Activated naive CD8-positive, alpha-beta T cell treated with anti-CD3 and anti-CD28 coated beads, Interleukin-2, amount 50 U/mL, for 24 hours (primary cell): Measurements from ENCODE around the gene MECR.

Experiments
- ATAC-seq: fragments of 150-1000 bp; cut with Tn5 transposase; one replicate; pipeline ENCODE4 v1.10.0; 2021
- DNase-seq: peaks from one replicate; pipeline ENCODE4 v3.0.0; 2021
- H3K27ac Mint-ChIP-seq: one replicate; pipeline ENCODE4 v1.8.0; 2021; ENCODE audit warnings: mild to moderate bottlenecking, mixed read lengths
- H3K27me3 Mint-ChIP-seq: one replicate; pipeline ENCODE4 v1.8.0; 2021; ENCODE audit warnings: mixed read lengths
- H3K36me3 Mint-ChIP-seq: one replicate; pipeline ENCODE4 v1.8.0; 2021; ENCODE audit warnings: low read depth, mixed read lengths
- H3K4me1 Mint-ChIP-seq: one replicate; pipeline ENCODE4 v1.8.0; 2021; ENCODE audit warnings: mixed read lengths
- H3K4me3 Mint-ChIP-seq: one replicate; pipeline ENCODE4 v1.8.0; 2021; ENCODE audit warnings: mild to moderate bottlenecking, moderate library complexity, mixed read lengths
- H3K9me3 Mint-ChIP-seq: one replicate; pipeline ENCODE4 v1.8.0; 2021; ENCODE audit warnings: mixed read lengths

MECR gene

DNA sequence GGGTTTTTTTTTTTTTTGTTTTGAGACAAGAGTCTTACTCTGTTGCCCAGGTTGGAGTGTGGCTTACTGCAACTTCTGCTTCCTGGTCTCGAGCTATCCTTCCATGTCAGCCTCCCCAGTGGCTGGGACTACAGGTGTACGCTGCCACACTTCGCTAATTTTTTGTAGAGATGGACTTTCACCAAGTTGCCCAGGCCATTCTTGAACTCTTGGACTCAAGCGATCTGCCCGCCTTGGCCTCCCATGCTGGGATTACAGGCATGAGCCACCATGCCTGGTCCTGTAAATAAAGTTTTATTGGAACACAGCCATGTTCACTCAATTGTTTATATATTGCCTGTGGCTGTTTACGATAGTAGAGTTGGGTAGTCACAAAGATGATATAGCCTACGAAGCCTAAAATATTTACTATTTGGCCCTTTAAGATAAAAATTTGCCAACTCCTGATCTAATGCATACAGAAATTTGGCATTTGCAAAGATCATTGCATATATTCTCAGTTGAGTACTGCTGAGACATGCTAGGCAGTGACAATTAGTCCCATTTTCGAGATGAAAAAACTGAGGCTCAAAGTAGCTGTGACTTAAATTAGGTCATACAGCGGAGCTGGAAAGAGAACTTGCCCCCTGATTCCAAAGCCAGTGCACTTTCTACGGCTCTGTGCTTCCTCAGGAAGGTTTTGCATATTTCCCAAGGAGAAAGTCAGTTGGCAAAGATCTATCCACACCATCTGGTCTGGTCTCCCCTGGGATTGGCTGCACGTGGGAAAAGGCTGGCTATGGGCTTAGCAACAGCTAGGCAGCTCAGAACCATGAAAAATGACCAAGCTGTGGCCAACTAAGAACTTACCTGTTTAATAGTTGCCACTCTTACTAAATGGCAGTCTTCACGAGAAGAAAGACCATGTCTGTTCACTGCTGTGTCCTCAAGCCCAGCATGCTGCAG is 19.4 kb downstream of the MECR start:
- no peak overlapping the region for H3K4me3 Mint-ChIP-seq
- DNase-seq, result no peak
- no peaks in the 10 kb centered on the region for H3K9me3 Mint-ChIP-seq
- H3K36me3 Mint-ChIP-seq, result peaks cover 30% of the 10 kb centered on the region
- no peaks in the 10 kb centered on the region for H3K4me1 Mint-ChIP-seq
- peak overlapping the region; percentile 25 for H3K27ac Mint-ChIP-seq
- ATAC-seq, result no peak
- H3K27me3 Mint-ChIP-seq, result no peaks in the 10 kb centered on the region

DNA sequence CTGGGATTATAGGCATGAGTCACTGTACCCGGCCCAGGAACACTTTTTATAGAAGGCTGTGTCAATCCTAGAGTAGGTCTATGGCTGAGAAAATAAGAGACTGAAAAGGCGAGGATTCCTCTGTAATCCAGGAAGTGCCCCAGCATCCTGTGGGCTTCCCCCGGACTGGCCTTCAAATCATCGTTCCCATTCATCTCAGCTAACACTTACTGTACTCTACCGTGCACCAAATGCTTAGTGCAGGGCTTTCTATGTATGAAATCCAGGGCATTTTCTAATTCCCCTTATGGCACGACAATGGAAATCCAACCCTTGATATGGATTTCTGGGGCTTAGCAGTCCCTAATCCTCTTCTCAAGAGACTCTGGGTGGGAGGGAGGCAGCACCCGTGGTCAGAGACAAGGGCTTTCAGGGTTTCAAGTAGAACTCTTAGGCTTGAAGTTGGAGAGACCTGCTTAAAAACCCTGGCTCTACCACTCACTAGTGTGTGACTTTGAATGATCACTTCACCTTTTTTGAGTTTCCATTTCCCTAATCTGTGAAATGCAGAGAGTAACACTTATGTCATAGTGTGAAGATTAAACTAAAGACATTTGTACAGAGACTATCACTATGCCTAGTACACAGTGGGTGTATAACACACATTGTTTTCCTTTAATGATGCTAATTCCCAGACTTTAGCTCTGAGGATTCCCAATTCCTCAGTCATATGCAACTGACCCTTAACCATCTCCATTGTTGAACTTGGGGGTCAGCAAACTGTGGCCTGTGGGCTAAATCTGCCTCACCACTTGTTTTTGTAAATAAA is 20.3 kb downstream of the MECR start:
- Mint-ChIP-seq H3K36me3 (peaks cover 32% of the 10 kb centered on the region), H3K27me3 (no peaks in the 10 kb centered on the region), H3K9me3 (no peaks in the 10 kb centered on the region), H3K27ac (peak overlapping the region; percentile 25), H3K4me3 (no peak overlapping the region), H3K4me1 (no peaks in the 10 kb centered on the region)
- DNase-seq (no peak), ATAC-seq (no peak)

DNA sequence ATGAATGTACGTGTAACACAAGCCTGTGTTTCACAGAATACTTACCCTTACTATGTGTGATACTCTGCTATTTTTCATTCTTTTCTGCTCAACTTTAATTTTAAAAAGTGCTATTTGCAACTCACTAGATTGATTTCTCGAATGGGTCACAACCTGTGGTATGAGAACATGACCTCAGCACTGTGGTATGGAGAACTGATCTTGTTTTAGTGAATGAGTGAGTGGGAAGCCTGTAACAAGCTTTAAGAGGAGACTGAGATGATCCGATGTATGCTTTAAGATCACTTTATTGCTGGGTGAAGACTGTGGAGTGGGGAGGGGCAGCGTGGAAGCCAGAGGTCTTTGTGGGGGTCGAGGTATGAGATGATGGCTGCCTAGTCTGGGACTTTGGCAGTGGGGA is 21.6 kb downstream of the MECR start:
- ATAC-seq (no peak), DNase-seq (no peak)
- peaks cover 25% of the 10 kb centered on the region for H3K36me3 Mint-ChIP-seq
- H3K4me1 Mint-ChIP-seq, result no peaks in the 10 kb centered on the region
- H3K27ac Mint-ChIP-seq, result peak overlapping the region; percentile 2
- no peak overlapping the region for H3K4me3 Mint-ChIP-seq
- H3K9me3 Mint-ChIP-seq, result no peaks in the 10 kb centered on the region
- H3K27me3 Mint-ChIP-seq, result no peaks in the 10 kb centered on the region

DNA sequence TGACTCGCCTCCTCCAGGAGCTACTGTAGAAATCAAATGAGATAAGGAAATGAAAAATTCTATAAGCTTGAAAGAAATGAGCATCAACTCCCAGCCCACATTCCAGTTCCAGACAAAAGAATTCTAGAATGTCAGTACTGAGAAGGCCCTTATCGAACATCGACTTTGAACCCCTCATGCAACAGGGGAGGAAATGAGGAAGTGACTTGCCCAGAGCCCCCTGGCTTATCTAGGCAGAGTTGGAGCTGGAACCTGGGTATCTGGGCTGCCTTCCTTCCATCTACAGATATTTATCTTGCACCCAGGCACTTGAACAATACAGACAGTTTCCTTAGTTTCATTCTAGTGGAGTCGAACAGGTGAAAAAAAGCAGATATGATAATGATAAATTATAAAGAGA is 22.3 kb downstream of the MECR start:
- Mint-ChIP-seq H3K9me3 (no peaks in the 10 kb centered on the region), H3K27me3 (no peaks in the 10 kb centered on the region), H3K36me3 (peaks cover 22% of the 10 kb centered on the region), H3K4me3 (no peak overlapping the region), H3K4me1 (no peaks in the 10 kb centered on the region), H3K27ac (no peak overlapping the region)
- DNase-seq, result no peak
- no peak for ATAC-seq

DNA sequence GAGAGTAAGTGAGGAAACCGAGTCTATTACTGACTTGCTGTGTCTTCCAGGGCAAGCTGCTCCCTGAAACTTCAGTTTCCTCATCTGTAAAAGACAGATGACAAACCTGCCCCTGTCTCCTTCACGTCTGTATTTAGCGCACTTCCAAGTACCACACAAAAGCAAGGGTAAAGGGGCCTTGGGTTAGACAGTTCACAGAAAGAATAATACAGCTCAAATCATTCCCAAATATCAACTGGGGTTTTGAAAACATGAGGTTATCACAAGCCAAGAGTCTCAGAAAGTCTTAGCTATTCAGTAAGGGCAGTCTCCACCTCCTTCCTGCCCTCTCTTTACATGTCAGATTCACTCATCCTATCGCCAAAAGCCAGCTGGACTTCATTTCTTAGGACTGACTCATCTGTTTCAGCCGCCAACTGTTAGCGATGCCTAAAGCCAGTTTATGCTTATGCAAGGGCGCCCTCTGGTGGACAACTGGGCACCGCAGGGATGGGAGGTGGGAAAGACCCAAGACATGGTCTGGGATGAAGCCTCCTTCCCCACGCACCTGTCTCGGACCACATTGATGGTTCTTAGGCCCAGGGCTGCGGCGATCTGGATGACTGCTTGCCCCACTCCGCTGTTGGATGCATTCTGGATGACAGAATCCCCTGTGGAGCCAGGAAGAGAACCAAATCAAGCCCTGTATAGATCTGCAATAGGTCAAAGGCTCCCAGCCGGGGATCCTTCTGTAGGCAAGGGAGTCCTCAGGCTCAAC is 28.0 kb downstream of the MECR start:
- Mint-ChIP-seq H3K27ac (no peak overlapping the region), H3K4me1 (peaks cover 17% of the 10 kb centered on the region), H3K9me3 (no peaks in the 10 kb centered on the region), H3K36me3 (peaks cover 23% of the 10 kb centered on the region), H3K4me3 (no peak overlapping the region), H3K27me3 (no peaks in the 10 kb centered on the region)
- DNase-seq (peak; percentile 96), ATAC-seq (peak; percentile 91)

DNA sequence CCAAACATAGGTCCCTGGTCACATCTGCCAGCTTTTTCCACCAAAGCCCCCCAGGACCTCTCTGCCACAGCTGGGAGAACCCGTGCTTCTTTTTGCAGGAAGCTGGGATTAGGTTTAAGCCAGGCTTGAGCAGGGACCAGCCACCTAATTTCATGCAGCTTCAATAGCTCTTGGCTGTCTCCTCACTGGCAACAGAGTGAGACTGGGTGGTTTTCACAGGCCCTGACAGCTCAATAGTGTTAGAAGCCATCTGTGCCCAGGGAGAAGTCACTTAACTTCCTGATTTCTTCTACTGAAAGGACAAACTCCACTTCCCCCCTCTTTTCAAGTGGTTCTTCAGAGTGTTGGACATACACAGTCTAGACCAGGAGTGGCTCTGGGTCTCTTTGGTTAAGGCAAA is 28.7 kb downstream of the MECR start:
- Mint-ChIP-seq H3K36me3 (peaks cover 25% of the 10 kb centered on the region), H3K27ac (no peak overlapping the region), H3K27me3 (no peaks in the 10 kb centered on the region)

DNA sequence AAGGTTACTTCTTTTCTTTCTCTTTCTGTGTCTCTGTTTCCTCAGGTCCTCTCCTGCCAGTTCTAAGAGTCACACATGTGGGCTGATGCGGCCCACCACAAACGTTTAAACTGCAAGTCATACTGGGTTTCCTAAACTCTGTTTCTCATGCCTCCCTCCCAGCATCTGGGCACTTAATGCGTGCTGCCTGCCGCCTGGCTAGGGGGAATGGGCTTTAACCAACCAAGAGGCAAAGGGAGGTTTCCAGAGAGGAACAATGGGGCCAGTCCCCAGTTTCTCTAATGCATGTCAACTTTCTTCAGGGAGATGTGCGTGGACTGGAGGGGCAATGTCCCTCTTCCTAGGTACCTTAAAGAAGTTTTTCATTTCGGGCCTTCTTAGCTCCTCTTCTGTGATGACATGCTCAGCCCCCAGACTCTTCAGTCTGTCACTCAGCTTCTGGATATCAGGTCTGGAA is 29.1 kb downstream of the MECR start:
- H3K27ac Mint-ChIP-seq, result peak overlapping the region; percentile 45
- DNase-seq (no peak), ATAC-seq (peak; percentile 16)
- no peaks in the 10 kb centered on the region for H3K9me3 Mint-ChIP-seq
- H3K36me3 Mint-ChIP-seq, result peaks cover 26% of the 10 kb centered on the region
- no peaks in the 10 kb centered on the region for H3K27me3 Mint-ChIP-seq
- no peak overlapping the region for H3K4me3 Mint-ChIP-seq
- H3K4me1 Mint-ChIP-seq, result peaks cover 17% of the 10 kb centered on the region

More for the DNA sequence above, 28.7 kb downstream of the MECR start:
- H3K9me3 Mint-ChIP-seq, result no peaks in the 10 kb centered on the region
- H3K4me1 Mint-ChIP-seq, result peaks cover 17% of the 10 kb centered on the region
- no peak for DNase-seq
- H3K4me3 Mint-ChIP-seq, result no peak overlapping the region
- ATAC-seq, result no peak

DNA sequence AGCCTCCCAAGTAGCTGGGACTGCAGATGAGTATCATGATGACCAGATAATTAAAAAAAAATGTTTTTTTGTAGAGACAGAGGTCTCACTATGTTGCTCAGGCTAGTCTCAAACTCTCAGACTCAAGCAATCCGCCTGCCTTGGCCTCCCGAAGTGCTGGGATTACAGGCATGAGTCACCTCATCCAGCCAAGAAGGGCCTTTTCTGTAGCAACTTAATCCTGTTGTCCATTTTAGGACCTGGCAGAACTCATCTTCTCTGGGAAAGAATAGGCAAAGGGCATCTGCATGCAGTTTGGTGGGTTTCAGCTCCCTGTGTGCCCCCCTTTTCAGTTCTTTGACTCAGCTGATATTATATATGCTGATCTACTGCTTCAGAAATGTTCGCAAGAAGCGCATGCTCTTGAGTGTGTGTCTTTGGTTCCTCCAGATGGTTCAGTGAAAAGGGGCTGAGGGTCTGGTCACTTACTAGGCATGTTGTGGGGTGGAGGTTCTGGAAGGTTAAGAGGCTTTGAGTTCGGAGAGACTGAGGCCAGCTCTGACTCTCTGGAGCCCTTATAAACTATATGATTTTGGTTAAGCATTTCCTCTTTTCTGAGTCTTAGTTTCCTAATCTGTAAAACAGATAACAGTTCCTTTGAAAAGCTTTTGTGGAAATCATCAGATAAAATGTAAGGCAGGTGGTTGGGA is 29.7 kb downstream of the MECR start:
- Mint-ChIP-seq H3K4me1 (peaks cover 17% of the 10 kb centered on the region), H3K27ac (peak overlapping the region; percentile 45), H3K27me3 (no peaks in the 10 kb centered on the region), H3K36me3 (peaks cover 26% of the 10 kb centered on the region), H3K9me3 (no peaks in the 10 kb centered on the region), H3K4me3 (no peak overlapping the region)
- no peak for DNase-seq
- ATAC-seq, result no peak

DNA sequence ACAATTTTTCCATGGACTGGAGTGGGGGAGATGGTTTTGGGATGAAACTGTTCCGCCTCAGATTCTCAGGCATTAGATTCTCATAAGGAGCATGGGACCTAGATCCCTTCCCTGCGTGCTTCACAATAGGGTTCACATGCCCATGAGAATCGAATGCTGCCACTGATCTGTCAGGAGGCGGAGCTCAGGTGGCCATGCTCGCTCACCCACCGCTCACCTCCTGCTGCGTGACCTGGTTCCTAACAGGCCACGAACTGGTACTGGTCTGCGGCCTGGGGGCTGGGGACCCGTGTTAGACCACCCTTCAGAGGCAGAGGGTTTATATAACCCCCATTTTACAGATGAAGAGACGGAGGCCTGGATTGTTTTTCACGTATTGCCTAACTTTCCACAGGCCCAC is 32.7 kb downstream of the MECR start:
- H3K27ac Mint-ChIP-seq, result no peak overlapping the region
- no peak for ATAC-seq
- H3K4me1 Mint-ChIP-seq, result peaks cover 17% of the 10 kb centered on the region
- peaks cover 31% of the 10 kb centered on the region for H3K36me3 Mint-ChIP-seq
- H3K27me3 Mint-ChIP-seq, result no peaks in the 10 kb centered on the region
- H3K9me3 Mint-ChIP-seq, result no peaks in the 10 kb centered on the region
- H3K4me3 Mint-ChIP-seq, result no peak overlapping the region
- no peak for DNase-seq

DNA sequence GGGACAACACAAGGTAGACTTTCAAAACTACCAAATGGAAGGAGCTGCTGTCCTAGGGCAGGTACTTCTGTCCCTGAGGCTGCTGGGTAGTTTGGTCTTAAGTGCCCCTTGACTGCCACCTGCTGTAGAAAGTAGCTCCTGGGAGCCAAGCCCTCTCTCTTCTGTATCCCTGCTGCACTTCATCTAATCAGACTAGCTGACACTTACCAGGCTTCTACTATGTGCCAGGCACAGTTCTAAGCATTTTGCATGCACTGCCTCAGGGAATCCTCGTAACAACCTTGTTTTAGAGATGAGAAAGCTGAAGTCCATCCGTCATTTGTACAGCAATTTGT is 33.2 kb downstream of the MECR start:
- H3K9me3 Mint-ChIP-seq, result no peaks in the 10 kb centered on the region
- no peak overlapping the region for H3K27ac Mint-ChIP-seq
- ATAC-seq, result peak; percentile 53
- H3K4me1 Mint-ChIP-seq, result peaks cover 14% of the 10 kb centered on the region
- peaks cover 29% of the 10 kb centered on the region for H3K36me3 Mint-ChIP-seq
- DNase-seq, result peak; percentile 14
- no peak overlapping the region for H3K4me3 Mint-ChIP-seq
- H3K27me3 Mint-ChIP-seq, result no peaks in the 10 kb centered on the region

DNA sequence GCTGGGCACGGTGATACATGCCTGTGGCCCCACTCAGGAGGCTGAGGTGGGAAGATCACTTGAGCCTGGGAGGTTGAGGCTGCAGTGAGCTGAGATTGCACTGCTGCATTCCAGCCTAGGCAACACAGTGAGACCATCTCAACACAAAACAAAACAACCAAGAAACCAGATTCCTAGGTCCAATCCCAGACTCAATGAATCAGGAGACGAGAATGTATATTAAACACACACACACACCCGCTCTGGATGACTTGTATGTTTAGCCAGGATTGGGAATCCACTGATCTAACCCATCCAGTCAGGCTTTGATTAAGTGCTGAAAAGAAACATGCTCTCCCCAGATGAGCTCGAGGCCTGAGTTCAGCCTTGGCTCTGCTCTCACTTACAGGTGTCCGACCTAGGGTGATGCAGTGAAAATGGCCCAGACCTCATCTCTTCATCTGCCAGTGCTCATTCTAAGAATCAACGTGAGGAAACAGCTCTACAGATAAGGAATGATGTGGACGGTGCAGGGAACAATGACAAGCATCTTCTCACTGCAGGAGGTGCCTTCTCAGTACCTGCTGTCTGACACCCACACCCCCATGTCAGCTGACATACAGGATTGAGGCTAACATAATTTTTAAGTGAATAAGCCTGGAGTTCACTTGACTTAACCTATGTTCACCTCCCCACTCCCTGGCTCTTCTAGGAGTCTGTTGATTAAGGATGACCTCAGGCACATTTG is 33.7 kb downstream of the MECR start:
- Mint-ChIP-seq H3K36me3 (peaks cover 27% of the 10 kb centered on the region), H3K4me1 (peaks cover 9% of the 10 kb centered on the region), H3K9me3 (no peaks in the 10 kb centered on the region), H3K4me3 (no peak overlapping the region), H3K27ac (no peak overlapping the region), H3K27me3 (no peaks in the 10 kb centered on the region)
- no peak for ATAC-seq
- DNase-seq, result no peak

DNA sequence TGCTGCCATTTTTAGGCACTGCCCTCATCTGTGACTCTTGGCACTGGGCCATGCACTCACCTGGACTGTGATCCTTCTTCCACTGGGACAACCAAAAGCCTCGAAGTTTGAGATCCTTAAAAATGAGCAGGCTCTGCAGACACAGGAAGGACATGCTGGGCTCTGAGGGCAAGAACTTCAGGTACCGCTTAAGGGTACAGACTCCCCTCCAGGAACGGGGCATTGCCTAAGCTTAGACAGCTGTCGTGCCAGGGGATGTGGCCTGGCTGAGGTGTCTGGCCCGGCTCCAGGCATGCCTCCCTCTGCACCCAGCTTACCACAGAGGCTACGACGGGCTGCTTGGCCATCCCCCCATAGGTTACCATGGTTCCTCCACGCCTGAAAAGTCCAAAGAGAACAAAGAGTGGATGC is 34.8 kb downstream of the MECR start:
- no peak for ATAC-seq
- no peak for DNase-seq
- Mint-ChIP-seq H3K4me1 (peaks cover under 1% of the 10 kb centered on the region), H3K9me3 (no peaks in the 10 kb centered on the region), H3K27me3 (no peaks in the 10 kb centered on the region), H3K4me3 (no peak overlapping the region), H3K27ac (no peak overlapping the region), H3K36me3 (peaks cover 25% of the 10 kb centered on the region)

DNA sequence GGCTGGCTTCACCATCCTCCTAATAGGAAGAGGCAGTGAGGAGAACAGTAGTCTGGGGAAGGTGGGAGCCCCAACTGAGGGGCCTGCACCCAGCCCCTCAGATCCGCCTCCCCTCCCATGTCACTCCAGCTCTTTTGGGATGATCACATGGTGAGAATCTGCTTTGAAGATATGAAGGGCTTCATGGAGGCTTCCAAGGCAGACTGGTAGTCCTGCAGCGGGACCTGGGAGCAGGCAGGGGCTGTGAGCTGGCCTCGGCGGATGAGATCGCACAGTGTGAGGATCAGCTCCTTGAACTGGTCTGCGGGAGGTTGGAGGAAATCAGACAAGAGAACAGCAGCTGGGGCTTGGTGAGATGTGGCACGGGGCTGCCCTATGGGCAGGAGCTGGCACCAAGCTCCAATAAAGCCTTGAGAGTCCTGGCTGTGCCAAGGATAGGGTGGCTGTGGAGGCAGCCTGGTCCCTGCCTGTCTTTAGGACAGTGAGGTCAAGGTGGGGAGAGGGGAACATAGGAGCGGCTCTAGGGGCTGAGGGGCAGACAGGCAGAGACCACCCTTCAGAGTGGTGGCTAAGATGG is 36.8 kb downstream of the MECR start:
- ATAC-seq (no peak), DNase-seq (no peak)
- Mint-ChIP-seq H3K36me3 (peaks cover 21% of the 10 kb centered on the region), H3K4me3 (no peak overlapping the region), H3K9me3 (no peaks in the 10 kb centered on the region), H3K27ac (no peak overlapping the region), H3K4me1 (no peaks in the 10 kb centered on the region), H3K27me3 (no peaks in the 10 kb centered on the region)
